GM23338 (cell line): Measurements from ENCODE around the gene PARVB.

Source experiments
- CREB1 ChIP-seq: fragments of 250-450 bp; sonication (Bioruptor Pico); IDR thresholded peaks from 2 replicates; pipeline ENCODE4 v1.5.0; 2020; ENCODE audit warnings: low read depth, mild to moderate bottlenecking, moderate library complexity
- CTCF ChIP-seq, 2 experiments: fragments of 200-600 bp in 1 of 2; sonication (generic) in 1 of 2; conservative IDR thresholded peaks; 2 replicates each; pipeline versions ENCODE4 v1.5.1 to v1.6.1; 2016 to 2017; ENCODE audit warnings: antibody characterized with exemption in 2 of 2, low read depth in 2 of 2, mild to moderate bottlenecking in 2 of 2, moderate library complexity in 1 of 2
- ETS1 ChIP-seq: IDR thresholded peaks from 2 replicates; pipeline ENCODE4 v1.6.1; 2016; ENCODE audit warnings: antibody characterized with exemption
- EZH2 ChIP-seq: fragments of 200-600 bp; sonication (generic); IDR thresholded peaks from one replicate; pipeline ENCODE4 v1.8.0; 2017; ENCODE audit warnings: antibody characterized with exemption, mild to moderate bottlenecking, low read depth; ENCODE audit not compliant: unreplicated experiment
- POLR2AphosphoS5 ChIP-seq: IDR thresholded peaks from 2 replicates; pipeline ENCODE4 v1.6.1; 2016; ENCODE audit warnings: antibody characterized with exemption, low read depth
- REST ChIP-seq: IDR thresholded peaks from one replicate; pipeline ENCODE4 v1.6.1; 2018; ENCODE audit warnings: antibody characterized with exemption; ENCODE audit not compliant: unreplicated experiment

GRCh38 chr22:44012162-44012561, 11.9 kb upstream of the PARVB start:
- TF ChIP-seq CTCF (conservative IDR thresholded peaks at IDR 0.05; ENCODE audit: low read depth in 2 of 2) (no peak), ETS1 (no peak), EZH2 (no peak), CREB1 (CRISPR knock-in tag) (no peak), POLR2AphosphoS5 (no peak), REST (no peak)
